HCT116 (cell line): ENCODE data around the gene RAB4B. TPM values are rescaled to one million over a fixed set of nuclear protein-coding genes. Genes with fewer than 3 reads are reported as not detected.

Experiments
- ATAC-seq: fragments of 200-7000 bp; cut with Tn5 transposase; 2 replicates; pipeline ENCODE4 v1.9.1; 2020; ENCODE audit warnings: mild to moderate bottlenecking, moderate library complexity
- BruUV-seq: library from RNA; stranded (reverse); fragments of 400-500 nt; replicated peaks from 2 replicates; lab custom pipeline; 2021; lab: Mats Ljungman, UMichigan
- CTCF ChIA-PET: fragments of 300-600 bp; sonication (Branson Sonifier 250); formaldehyde crosslinking; loops from one replicate; lab custom pipeline; 2021; ENCODE audit warnings: antibody characterized with exemption; lab: Charles Lee
- POLR2A ChIA-PET: fragments of 300-600, 350-600 bp; sonication (Branson Sonifier 250); formaldehyde crosslinking; loops from one replicate; lab custom pipeline; 2021; ENCODE audit warnings: antibody characterized with exemption; lab: Charles Lee
- RAD21 ChIA-PET, 2 experiments: fragments of 300-600 bp; sonication (Branson Sonifier 250); formaldehyde crosslinking; loops; one replicate each; lab custom pipeline; 2023; ENCODE audit warnings: low total read pairs in 2 of 2; ENCODE audit not compliant: uncharacterized antibody in 2 of 2, unreplicated experiment in 2 of 2, low non-redundant PET in 1 of 2; lab: Charles Lee
- DNase-seq: peaks from one replicate; pipeline ENCODE4 v3.0.0-alpha.2; 2010; ENCODE audit warnings: low read depth, low spot score
- H2AFZ ChIP-seq: fragments of 200-600 bp; shearing (Covaris generic), sonication (generic); 2 replicates; pipeline ENCODE4 v1.6.1; 2017; ENCODE audit warnings: low read depth, mixed run types, mixed read lengths, antibody characterized with exemption, low read length; ENCODE audit not compliant: poor library complexity, severe bottlenecking
- H3K27ac ChIP-seq: 2 replicates; pipeline ENCODE4 v1.5.1; 2012; ENCODE audit warnings: low read depth, low read length
- H3K27me3 ChIP-seq: fragments of 200-600 bp; sonication (generic); 2 replicates; pipeline ENCODE4 v1.6.1; 2016; ENCODE audit warnings: mixed run types, low read length, mixed read lengths; ENCODE audit not compliant: insufficient read depth
- H3K36me3 ChIP-seq, 2 experiments: fragments of 200-500 bp in 1 of 2; fragments of 200-600 bp in 1 of 2; sonication (Bioruptor generic) in 1 of 2; sonication (generic) in 1 of 2; 2 replicates each; pipeline versions ENCODE4 v1.5.1 to v1.6.1; 2014 to 2016; ENCODE audit warnings: low read length in 2 of 2, inconsistent platforms in 1 of 2, mixed read lengths in 1 of 2, mixed run types in 1 of 2; ENCODE audit not compliant: insufficient read depth in 2 of 2, control insufficient read depth in 1 of 2
- H3K4me1 ChIP-seq, 2 experiments: fragments of 200-600 bp in 1 of 2; sonication (generic) in 1 of 2; 2 replicates each; pipeline versions ENCODE4 v1.5.1 to v1.6.1; 2012 to 2017; ENCODE audit warnings: low read length in 2 of 2, inconsistent platforms in 1 of 2, mild to moderate bottlenecking in 1 of 2, mixed read lengths in 1 of 2, mixed run types in 1 of 2, moderate library complexity in 1 of 2; ENCODE audit not compliant: insufficient read depth in 2 of 2, control insufficient read depth in 1 of 2
- H3K4me2 ChIP-seq: fragments of 200-600 bp; sonication (generic); 2 replicates; pipeline ENCODE4 v1.6.1; 2017; ENCODE audit warnings: mixed run types, low read length, mixed read lengths
- H3K4me3 ChIP-seq, 2 experiments: fragments of 200-600 bp in 1 of 2; sonication (generic) in 1 of 2; replicated peaks in 1 of 2; 2 replicates each; pipeline ENCODE4 v1.5.1; 2011 to 2016; ENCODE audit warnings: low read length in 2 of 2, control low read depth in 1 of 2, low read depth in 1 of 2, mild to moderate bottlenecking in 1 of 2, mixed read lengths in 1 of 2, mixed run types in 1 of 2
- H3K79me2 ChIP-seq: fragments of 200-600 bp; sonication (generic); 2 replicates; pipeline ENCODE4 v1.6.1; 2017; ENCODE audit warnings: mild to moderate bottlenecking, mixed run types, low read length, moderate library complexity, mixed read lengths; ENCODE audit not compliant: insufficient read depth
- H3K9ac ChIP-seq: fragments of 200-600 bp; sonication (generic); 2 replicates; pipeline ENCODE4 v1.6.1; 2016; ENCODE audit warnings: low read length, mixed read lengths
- H3K9me2 ChIP-seq: fragments of 200-600 bp; sonication (generic), shearing (Covaris generic); 2 replicates; pipeline ENCODE4 v1.6.1; 2017; ENCODE audit warnings: mixed run types, mild to moderate bottlenecking, moderate library complexity; ENCODE audit not compliant: insufficient read depth
- H3K9me3 ChIP-seq, 2 experiments: fragments of 200-500 bp in 1 of 2; fragments of 200-600 bp in 1 of 2; sonication (Bioruptor generic) in 1 of 2; sonication (generic) in 1 of 2; 2 replicates each; pipeline ENCODE4 v1.6.1; 2014 to 2017; ENCODE audit warnings: low read length in 2 of 2, mixed read lengths in 2 of 2, inconsistent platforms in 1 of 2, low read depth in 1 of 2, mild to moderate bottlenecking in 1 of 2, mixed run types in 1 of 2, moderate library complexity in 1 of 2; ENCODE audit not compliant: control insufficient read depth in 1 of 2, insufficient read depth in 1 of 2
- H4K20me1 ChIP-seq: fragments of 200-600 bp; sonication (generic), shearing (Covaris generic); 2 replicates; pipeline ENCODE4 v1.6.1; 2017; ENCODE audit warnings: mixed run types, mild to moderate bottlenecking, moderate library complexity; ENCODE audit not compliant: insufficient read depth
- CBX3 ChIP-seq: IDR thresholded peaks from 2 replicates; pipeline ENCODE4 v1.6.1; 2012; ENCODE audit warnings: low read depth
- CEBPB ChIP-seq: IDR thresholded peaks from 2 replicates; pipeline ENCODE4 v1.6.1; 2012; ENCODE audit warnings: low read depth
- EGR1 ChIP-seq: IDR thresholded peaks from 2 replicates; pipeline ENCODE4 v1.6.1; 2012; ENCODE audit warnings: low read depth
- ELF1 ChIP-seq: IDR thresholded peaks from 2 replicates; pipeline ENCODE4 v1.6.1; 2012; ENCODE audit warnings: low read depth, borderline replicate concordance
- EZH2 ChIP-seq: fragments of 200-600 bp; sonication (generic); IDR thresholded peaks from 2 replicates; pipeline ENCODE4 v1.6.1; 2017; ENCODE audit warnings: antibody characterized with exemption, mixed run types
- EZH2phosphoT487 ChIP-seq: fragments of 200-600 bp; IDR thresholded peaks from 2 replicates; pipeline ENCODE4 v1.6.1; 2018; ENCODE audit warnings: antibody characterized with exemption, borderline replicate concordance
- FOSL1 ChIP-seq: IDR thresholded peaks from 2 replicates; pipeline ENCODE4 v1.6.1; 2012; ENCODE audit warnings: low read depth
- JUND ChIP-seq: IDR thresholded peaks from 2 replicates; pipeline ENCODE4 v1.6.1; 2012
- POLR2A ChIP-seq: IDR thresholded peaks from 2 replicates; pipeline ENCODE4 v1.7.0; 2011; ENCODE audit warnings: borderline replicate concordance; ENCODE audit not compliant: insufficient read depth, insufficient read length; ENCODE audit errors: extremely low read depth
- POLR2AphosphoS5 ChIP-seq: IDR thresholded peaks from 2 replicates; pipeline ENCODE4 v1.6.1; 2011; ENCODE audit warnings: mild to moderate bottlenecking, low read depth, low read length, moderate library complexity
- RAD21 ChIP-seq: IDR thresholded peaks from 2 replicates; pipeline ENCODE4 v1.6.1; 2012; ENCODE audit warnings: low read depth, mild to moderate bottlenecking
- SP1 ChIP-seq: IDR thresholded peaks from 2 replicates; pipeline ENCODE4 v1.6.1; 2012; ENCODE audit warnings: low read depth
- SRF ChIP-seq: IDR thresholded peaks from 2 replicates; pipeline ENCODE4 v1.6.1; 2012; ENCODE audit warnings: low read depth
- TCF7L2 ChIP-seq: IDR thresholded peaks from 2 replicates; pipeline ENCODE4 v1.7.0; 2011; ENCODE audit warnings: borderline replicate concordance, inconsistent platforms; ENCODE audit not compliant: insufficient read depth, insufficient read length; ENCODE audit errors: extremely low read depth
- YY1 ChIP-seq: IDR thresholded peaks from 2 replicates; pipeline ENCODE4 v1.6.1; 2011; ENCODE audit warnings: low read length, low read depth, moderate library complexity, mild to moderate bottlenecking; ENCODE audit not compliant: insufficient replicate concordance; ENCODE audit errors: extremely low read depth
- intact Hi-C: fragments of 100-400 bp; cut with micrococcal nuclease; formaldehyde crosslinking; loops from 2 replicates; pipeline ENCODE4 v1.10.0; 2022
- total RNA-seq: library from RNA; stranded (reverse); gene quantifications from one replicate; pipeline ENCODE4 v1.2.1, GENCODE V29; 2021; ENCODE audit not compliant: unreplicated experiment
- TF ChIP-seq, protein P1 (sequence below): IDR thresholded peaks from 2 replicates; pipeline ENCODE4 v1.6.1; 2012
- TF ChIP-seq, protein P2 (sequence below): IDR thresholded peaks from 2 replicates; pipeline ENCODE4 v1.6.1; 2012
- TF ChIP-seq, protein P3 (sequence below), 3 experiments: fragments of 200-600 bp in 1 of 3; sonication (generic) in 1 of 3; IDR thresholded peaks in 2 of 3; conservative IDR thresholded peaks in 1 of 3; 2 replicates each; pipeline ENCODE4 v1.5.1; 2012 to 2017; ENCODE audit warnings: low read depth in 2 of 3, low read length in 2 of 3, antibody characterized with exemption in 1 of 3, borderline replicate concordance in 1 of 3, control low read depth in 1 of 3, mild to moderate bottlenecking in 1 of 3, mixed read lengths in 1 of 3, mixed run types in 1 of 3, moderate library complexity in 1 of 3; ENCODE audit not compliant: insufficient read depth in 1 of 3
- TF ChIP-seq, protein P4 (sequence below): IDR thresholded peaks from 2 replicates; pipeline ENCODE4 v1.6.1; 2012; ENCODE audit warnings: low read depth
- TF ChIP-seq, protein P5 (sequence below): IDR thresholded peaks from 2 replicates; pipeline ENCODE4 v1.6.1; 2011; ENCODE audit warnings: mild to moderate bottlenecking, low read length, moderate library complexity; ENCODE audit not compliant: insufficient replicate concordance; ENCODE audit errors: extremely low read depth

Gene RAB4B
- total RNA-seq, 1 experiment from 2014 or later, result 18.7 TPM

DNA sequence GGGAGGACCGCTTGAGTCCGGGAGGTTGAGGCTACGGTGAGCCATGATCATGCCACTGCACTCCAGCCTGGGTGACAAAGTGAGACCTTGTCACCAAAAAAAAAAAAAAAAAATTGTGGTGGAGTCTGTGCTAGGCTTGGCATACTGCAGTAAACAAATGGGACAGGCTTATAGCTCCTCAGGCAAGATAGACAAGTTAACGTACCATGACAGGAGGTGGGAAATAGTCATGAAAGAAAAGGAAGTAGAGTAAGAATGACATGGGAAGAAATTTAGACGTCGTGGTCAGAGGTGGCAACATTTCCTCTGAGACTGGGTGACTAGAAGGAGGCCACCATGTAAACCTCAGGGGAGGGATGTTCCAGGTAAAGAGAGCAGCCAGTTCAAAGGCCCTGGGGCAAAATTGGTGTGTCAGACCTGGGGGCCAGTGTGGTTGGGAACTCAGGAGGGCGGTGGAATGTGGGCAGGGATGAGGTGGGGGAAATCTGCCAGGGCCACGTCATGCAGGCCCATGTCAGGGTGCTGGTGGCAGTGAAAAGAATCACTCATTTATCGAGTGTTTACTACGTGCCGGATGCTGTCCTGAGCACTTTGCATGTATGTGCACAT lies 21.4 kb upstream of the RAB4B start:
- ATAC-seq, result no peak
- ChIA-PET RAD21 (no interaction called here), CTCF (no interaction called here), POLR2A (no interaction called here)
- Histone ChIP-seq H3K27ac (no peak overlapping the region), H3K79me2 (peaks cover 98% of the 10 kb centered on the region), H3K4me3 (no peak overlapping the region), H3K9me2 (no peaks in the 10 kb centered on the region), H3K4me1 (peaks cover 7 to 19% of the 10 kb centered on the region in 2 experiments; a peak in 3 of 4 replicates), H2AFZ (no peak overlapping the region), H3K4me2 (no peak overlapping the region), H4K20me1 (0 out of 2 replicates have a peak, but pooled peaks cover 3% of the 10 kb centered on the region), H3K36me3 (peaks cover 51 to 78% of the 10 kb centered on the region in 2 experiments), H3K9ac (no peak overlapping the region), H3K27me3 (no peaks in the 10 kb centered on the region), H3K9me3 (no peaks in the 10 kb centered on the region)
- no TSS peak for BruUV-seq
- DNase-seq, result no peak
- intact Hi-C loops, result no loop called here
- no peak for TF ChIP-seq FOSL1
- TF ChIP-seq CEBPB, result no peak
- TF ChIP-seq, protein P1, sequence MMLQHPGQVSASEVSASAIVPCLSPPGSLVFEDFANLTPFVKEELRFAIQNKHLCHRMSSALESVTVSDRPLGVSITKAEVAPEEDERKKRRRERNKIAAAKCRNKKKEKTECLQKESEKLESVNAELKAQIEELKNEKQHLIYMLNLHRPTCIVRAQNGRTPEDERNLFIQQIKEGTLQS, result no peak
- no peak for TF ChIP-seq EZH2
- no peak for TF ChIP-seq ELF1
- TF ChIP-seq POLR2A, result no peak
- no peak for TF ChIP-seq CBX3
- no peak for TF ChIP-seq SP1
- TF ChIP-seq, protein P2, sequence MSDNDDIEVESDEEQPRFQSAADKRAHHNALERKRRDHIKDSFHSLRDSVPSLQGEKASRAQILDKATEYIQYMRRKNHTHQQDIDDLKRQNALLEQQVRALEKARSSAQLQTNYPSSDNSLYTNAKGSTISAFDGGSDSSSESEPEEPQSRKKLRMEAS, result no peak
- TF ChIP-seq, protein P3, sequence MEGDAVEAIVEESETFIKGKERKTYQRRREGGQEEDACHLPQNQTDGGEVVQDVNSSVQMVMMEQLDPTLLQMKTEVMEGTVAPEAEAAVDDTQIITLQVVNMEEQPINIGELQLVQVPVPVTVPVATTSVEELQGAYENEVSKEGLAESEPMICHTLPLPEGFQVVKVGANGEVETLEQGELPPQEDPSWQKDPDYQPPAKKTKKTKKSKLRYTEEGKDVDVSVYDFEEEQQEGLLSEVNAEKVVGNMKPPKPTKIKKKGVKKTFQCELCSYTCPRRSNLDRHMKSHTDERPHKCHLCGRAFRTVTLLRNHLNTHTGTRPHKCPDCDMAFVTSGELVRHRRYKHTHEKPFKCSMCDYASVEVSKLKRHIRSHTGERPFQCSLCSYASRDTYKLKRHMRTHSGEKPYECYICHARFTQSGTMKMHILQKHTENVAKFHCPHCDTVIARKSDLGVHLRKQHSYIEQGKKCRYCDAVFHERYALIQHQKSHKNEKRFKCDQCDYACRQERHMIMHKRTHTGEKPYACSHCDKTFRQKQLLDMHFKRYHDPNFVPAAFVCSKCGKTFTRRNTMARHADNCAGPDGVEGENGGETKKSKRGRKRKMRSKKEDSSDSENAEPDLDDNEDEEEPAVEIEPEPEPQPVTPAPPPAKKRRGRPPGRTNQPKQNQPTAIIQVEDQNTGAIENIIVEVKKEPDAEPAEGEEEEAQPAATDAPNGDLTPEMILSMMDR (IDR thresholded peaks at IDR 0.05 in 2 of 3, conservative IDR thresholded peaks at IDR 0.05 in 1 of 3; ENCODE audit: borderline replicate concordance in 1 of 3, insufficient read depth in 1 of 3, low read depth in 2 of 3, low read length in 2 of 3), result no peak
- TF ChIP-seq, protein P4, sequence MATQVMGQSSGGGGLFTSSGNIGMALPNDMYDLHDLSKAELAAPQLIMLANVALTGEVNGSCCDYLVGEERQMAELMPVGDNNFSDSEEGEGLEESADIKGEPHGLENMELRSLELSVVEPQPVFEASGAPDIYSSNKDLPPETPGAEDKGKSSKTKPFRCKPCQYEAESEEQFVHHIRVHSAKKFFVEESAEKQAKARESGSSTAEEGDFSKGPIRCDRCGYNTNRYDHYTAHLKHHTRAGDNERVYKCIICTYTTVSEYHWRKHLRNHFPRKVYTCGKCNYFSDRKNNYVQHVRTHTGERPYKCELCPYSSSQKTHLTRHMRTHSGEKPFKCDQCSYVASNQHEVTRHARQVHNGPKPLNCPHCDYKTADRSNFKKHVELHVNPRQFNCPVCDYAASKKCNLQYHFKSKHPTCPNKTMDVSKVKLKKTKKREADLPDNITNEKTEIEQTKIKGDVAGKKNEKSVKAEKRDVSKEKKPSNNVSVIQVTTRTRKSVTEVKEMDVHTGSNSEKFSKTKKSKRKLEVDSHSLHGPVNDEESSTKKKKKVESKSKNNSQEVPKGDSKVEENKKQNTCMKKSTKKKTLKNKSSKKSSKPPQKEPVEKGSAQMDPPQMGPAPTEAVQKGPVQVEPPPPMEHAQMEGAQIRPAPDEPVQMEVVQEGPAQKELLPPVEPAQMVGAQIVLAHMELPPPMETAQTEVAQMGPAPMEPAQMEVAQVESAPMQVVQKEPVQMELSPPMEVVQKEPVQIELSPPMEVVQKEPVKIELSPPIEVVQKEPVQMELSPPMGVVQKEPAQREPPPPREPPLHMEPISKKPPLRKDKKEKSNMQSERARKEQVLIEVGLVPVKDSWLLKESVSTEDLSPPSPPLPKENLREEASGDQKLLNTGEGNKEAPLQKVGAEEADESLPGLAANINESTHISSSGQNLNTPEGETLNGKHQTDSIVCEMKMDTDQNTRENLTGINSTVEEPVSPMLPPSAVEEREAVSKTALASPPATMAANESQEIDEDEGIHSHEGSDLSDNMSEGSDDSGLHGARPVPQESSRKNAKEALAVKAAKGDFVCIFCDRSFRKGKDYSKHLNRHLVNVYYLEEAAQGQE, result no peak
- TF ChIP-seq JUND, result no peak
- TF ChIP-seq SRF, result no peak
- TF ChIP-seq, protein P5, sequence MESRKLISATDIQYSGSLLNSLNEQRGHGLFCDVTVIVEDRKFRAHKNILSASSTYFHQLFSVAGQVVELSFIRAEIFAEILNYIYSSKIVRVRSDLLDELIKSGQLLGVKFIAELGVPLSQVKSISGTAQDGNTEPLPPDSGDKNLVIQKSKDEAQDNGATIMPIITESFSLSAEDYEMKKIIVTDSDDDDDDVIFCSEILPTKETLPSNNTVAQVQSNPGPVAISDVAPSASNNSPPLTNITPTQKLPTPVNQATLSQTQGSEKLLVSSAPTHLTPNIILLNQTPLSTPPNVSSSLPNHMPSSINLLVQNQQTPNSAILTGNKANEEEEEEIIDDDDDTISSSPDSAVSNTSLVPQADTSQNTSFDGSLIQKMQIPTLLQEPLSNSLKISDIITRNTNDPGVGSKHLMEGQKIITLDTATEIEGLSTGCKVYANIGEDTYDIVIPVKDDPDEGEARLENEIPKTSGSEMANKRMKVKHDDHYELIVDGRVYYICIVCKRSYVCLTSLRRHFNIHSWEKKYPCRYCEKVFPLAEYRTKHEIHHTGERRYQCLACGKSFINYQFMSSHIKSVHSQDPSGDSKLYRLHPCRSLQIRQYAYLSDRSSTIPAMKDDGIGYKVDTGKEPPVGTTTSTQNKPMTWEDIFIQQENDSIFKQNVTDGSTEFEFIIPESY, result no peak
- TF ChIP-seq TCF7L2, result no peak
- TF ChIP-seq POLR2AphosphoS5, result no peak
- TF ChIP-seq RAD21, result no peak
- TF ChIP-seq YY1, result no peak
- no peak for TF ChIP-seq EZH2phosphoT487
- TF ChIP-seq EGR1, result no peak
